ENCODE data around the gene TSPYL6.

The TSPYL6 gene

DNA sequence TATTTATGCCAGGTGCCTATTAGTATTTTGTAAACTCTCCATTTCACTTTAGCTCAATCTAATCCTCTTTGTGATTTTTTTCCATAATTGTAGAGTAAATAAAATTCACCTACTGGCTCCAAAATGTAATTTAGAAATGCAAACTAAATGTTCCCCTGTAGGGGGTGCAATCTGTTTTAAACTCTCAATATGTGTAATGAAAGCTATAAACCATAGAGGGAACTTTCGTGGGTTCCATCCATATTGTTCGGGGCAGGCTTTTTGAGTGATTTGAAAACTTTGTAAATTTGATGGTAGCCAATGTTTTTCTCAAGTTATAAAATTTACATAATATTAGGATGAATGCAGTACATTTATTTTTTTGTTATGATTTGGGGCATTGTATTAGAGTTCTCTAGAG is 49.4 kb downstream of the TSPYL6 start:
- in situ Hi-C loops (cut with MboI; ENCODE audit: low sequenced_read_pairs): no loop called here

DNA sequence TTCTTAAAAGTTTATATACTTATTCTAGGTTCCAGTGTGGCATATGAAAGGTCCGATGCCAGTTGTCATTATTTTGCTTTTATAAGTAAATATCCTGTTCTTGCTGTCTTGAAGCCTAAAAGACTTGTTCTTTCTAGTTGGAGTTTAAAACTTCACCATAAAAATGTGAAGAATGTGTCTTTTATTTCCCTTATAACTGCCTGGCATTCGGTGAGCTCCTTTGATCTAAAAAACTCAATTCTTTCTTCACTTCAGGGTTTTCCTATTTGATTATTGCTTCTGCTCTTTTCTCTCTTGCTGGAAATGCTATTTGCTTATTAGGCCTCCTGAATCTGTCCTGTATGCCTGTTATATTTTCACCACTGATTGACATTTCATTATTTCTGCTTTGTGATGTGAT is 51.6 kb downstream of the TSPYL6 start:
- in situ Hi-C loops (cut with MboI; ENCODE audit: low sequenced_read_pairs): no loop called here

Measured in HL-60/S4 treated with phorbol 12-myristate 13-acetate at 8.2 ng/mL for 4 days and 3 days (cell line).